ENCODE measurements around the gene ZBTB2.

GRCh38 chr6:151408858-151409257 lies 17.5 kb upstream of the ZBTB2 start:
- TF ChIP-seq RAD21 (IDR thresholded peaks at IDR 0.05; ENCODE audit: insufficient read depth, low read depth, low read length) (no peak), CTCF (IDR thresholded peaks at IDR 0.05 in 2 of 3, conservative IDR thresholded peaks at IDR 0.05 in 1 of 3; ENCODE audit: control insufficient read depth in 2 of 3, extremely low read depth in 1 of 3, insufficient read depth in 1 of 3, low read depth in 3 of 3, low read length in 3 of 3) (no peak), FOXK2 (IDR thresholded peaks at IDR 0.05) (no peak), NFXL1 (IDR thresholded peaks at IDR 0.05; ENCODE audit: borderline replicate concordance) (no peak), RB1 (IDR thresholded peaks at IDR 0.05; ENCODE audit: borderline replicate concordance) (no peak), EZH2 (IDR thresholded peaks at IDR 0.05; ENCODE audit: borderline replicate concordance, control insufficient read depth, low read depth, low read length) (no peak), USF2 (IDR thresholded peaks at IDR 0.05; ENCODE audit: borderline replicate concordance, low read depth, low read length) (no peak), NFYA (IDR thresholded peaks at IDR 0.05; ENCODE audit: borderline replicate concordance, low read depth, low read length) (no peak), MLLT1 (IDR thresholded peaks at IDR 0.05) (no peak), PKNOX1 (IDR thresholded peaks at IDR 0.05) (no peak), MAX (IDR thresholded peaks at IDR 0.05; ENCODE audit: low read depth, low read length) (no peak), BCL11A (IDR thresholded peaks at IDR 0.05; ENCODE audit: low read depth, low read length) (no peak), CREM (IDR thresholded peaks at IDR 0.05; ENCODE audit: low read depth) (no peak)
